Measurements from ENCODE around the gene MMP14. TPM values are rescaled to one million over a fixed set of nuclear protein-coding genes. Genes with fewer than 3 reads are reported as not detected.
A peak's percentile ranks its signal among the peaks of the same experiment; 100 is the strongest.

The MMP14 gene
- total and polyA plus RNA-seq, 2 of the 13 experiments (the other 11 are each of a cell fraction or from before 2014, with no cell fraction given), result 5.2 to 9.8 TPM

DNA sequence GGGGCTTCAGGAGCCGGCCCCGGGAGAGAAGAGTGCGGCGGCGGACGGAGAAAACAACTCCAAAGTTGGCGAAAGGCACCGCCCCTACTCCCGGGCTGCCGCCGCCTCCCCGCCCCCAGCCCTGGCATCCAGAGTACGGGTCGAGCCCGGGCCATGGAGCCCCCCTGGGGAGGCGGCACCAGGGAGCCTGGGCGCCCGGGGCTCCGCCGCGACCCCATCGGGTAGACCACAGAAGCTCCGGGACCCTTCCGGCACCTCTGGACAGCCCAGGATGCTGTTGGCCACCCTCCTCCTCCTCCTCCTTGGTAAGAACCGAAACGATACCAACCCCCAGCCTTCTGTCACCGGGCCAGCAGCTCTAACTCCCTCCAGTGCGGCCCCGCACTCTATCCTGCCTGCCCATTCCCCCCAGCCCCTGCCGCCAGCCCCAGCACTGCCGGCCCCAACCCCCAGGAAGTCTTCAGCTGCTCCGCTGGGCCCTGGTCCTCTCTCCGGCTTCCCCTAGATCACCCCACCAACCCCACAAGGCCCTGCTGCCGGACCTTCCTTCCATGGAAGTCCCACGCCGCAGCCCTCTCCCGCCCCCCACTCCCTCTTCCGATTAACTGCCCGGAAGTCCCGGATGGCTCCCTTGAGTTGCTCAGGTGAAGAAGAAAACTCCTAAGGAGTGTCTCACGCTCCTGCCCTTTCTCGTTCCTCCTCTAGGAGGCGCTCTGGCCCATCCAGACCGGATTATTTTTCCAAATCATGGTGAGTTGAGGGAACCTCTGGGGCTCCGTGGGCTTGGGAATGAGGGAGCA lies 35.8 kb downstream of the MMP14 start (continued):
- no peak for TF ChIP-seq ZBTB40 (IDR thresholded peaks at IDR 0.05)
- TF ChIP-seq ZBTB40 (CRISPR knock-in tag; IDR thresholded peaks at IDR 0.05), result no peak; the same call in 1 of the 2 replicates
- TF ChIP-seq SMC3 (IDR thresholded peaks at IDR 0.05; ENCODE audit: low read length), result peak; percentile 79
- TF ChIP-seq ZBTB7A (CRISPR knock-in tag; IDR thresholded peaks at IDR 0.05), result peak; percentile 56
- no peak for TF ChIP-seq ZNF260 (CRISPR knock-in tag; IDR thresholded peaks at IDR 0.05; ENCODE audit: borderline replicate concordance, low read depth)
- TF ChIP-seq PITX1 (CRISPR knock-in tag; IDR thresholded peaks at IDR 0.05), result peak; percentile 72
- TF ChIP-seq CREM (IDR thresholded peaks at IDR 0.05), result no peak
- TF ChIP-seq CREM (CRISPR knock-in tag; IDR thresholded peaks at IDR 0.05), result no peak
- no peak for TF ChIP-seq ZNF512 (CRISPR knock-in tag; IDR thresholded peaks at IDR 0.05)
- TF ChIP-seq IKZF4 (CRISPR knock-in tag; IDR thresholded peaks at IDR 0.05; ENCODE audit: borderline replicate concordance, low read depth, not compliant biosample characterization), result no peak
- TF ChIP-seq, protein P1, sequence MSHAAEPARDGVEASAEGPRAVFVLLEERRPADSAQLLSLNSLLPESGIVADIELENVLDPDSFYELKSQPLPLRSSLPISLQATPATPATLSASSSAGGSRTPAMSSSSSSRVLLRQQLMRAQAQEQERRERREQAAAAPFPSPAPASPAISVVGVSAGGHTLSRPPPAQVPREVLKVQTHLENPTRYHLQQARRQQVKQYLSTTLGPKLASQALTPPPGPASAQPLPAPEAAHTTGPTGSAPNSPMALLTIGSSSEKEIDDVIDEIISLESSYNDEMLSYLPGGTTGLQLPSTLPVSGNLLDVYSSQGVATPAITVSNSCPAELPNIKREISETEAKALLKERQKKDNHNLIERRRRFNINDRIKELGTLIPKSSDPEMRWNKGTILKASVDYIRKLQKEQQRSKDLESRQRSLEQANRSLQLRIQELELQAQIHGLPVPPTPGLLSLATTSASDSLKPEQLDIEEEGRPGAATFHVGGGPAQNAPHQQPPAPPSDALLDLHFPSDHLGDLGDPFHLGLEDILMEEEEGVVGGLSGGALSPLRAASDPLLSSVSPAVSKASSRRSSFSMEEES (CRISPR knock-in tag; IDR thresholded peaks at IDR 0.05), result no peak
- peak; percentile 62 for TF ChIP-seq ZBTB42 (CRISPR knock-in tag; IDR thresholded peaks at IDR 0.05)
- no peak for TF ChIP-seq PBX2 (CRISPR knock-in tag; IDR thresholded peaks at IDR 0.05)
- 0 out of 2 replicates have a peak, but pooled peaks have one; percentile 8 for TF ChIP-seq ZNF547 (CRISPR knock-in tag; IDR thresholded peaks at IDR 0.05)
- no peak for TF ChIP-seq MBD4 (IDR thresholded peaks at IDR 0.05; ENCODE audit: borderline replicate concordance, low read length)
- TF ChIP-seq KLF13 (CRISPR knock-in tag; IDR thresholded peaks at IDR 0.05), result 0 out of 2 replicates have a peak, but pooled peaks have one; percentile 8
- no peak for TF ChIP-seq RAD51 (IDR thresholded peaks at IDR 0.05; ENCODE audit: borderline replicate concordance)
